Measurements from ENCODE around the gene SLC25A10.

SLC25A10 gene

GRCh38 chr17:81686614-81687013, 25.5 kb upstream of the SLC25A10 start:
- no peak for DNase-seq (ENCODE audit: low read depth in 2 of 2, low spot score in 1 of 2)

- no peak for DNase-seq (ENCODE audit: low read depth in 2 of 2, low spot score in 1 of 2)
These were observed 24.1 kb upstream of the SLC25A10 start for GRCh38 chr17:81687770-81688541.

- DNase-seq (ENCODE audit: low read depth in 2 of 2, low spot score in 1 of 2): no peak
These were observed 23.5 kb upstream of the SLC25A10 start for GRCh38 chr17:81688616-81689015.

GRCh38 chr17:81690066-81690465, 22.0 kb upstream of the SLC25A10 start:
- no peak for DNase-seq (ENCODE audit: low read depth in 2 of 2, low spot score in 1 of 2)

- no peak for DNase-seq (ENCODE audit: low read depth in 2 of 2, low spot score in 1 of 2)
These were observed 21.5 kb upstream of the SLC25A10 start for GRCh38 chr17:81690549-81690948.

- DNase-seq (ENCODE audit: low read depth in 2 of 2, low spot score in 1 of 2): no peak
These were observed 20.9 kb upstream of the SLC25A10 start for GRCh38 chr17:81691196-81691595.

- DNase-seq (ENCODE audit: low read depth in 2 of 2, low spot score in 1 of 2): no peak
These were observed 20.5 kb upstream of the SLC25A10 start for GRCh38 chr17:81691608-81692007.

- DNase-seq (ENCODE audit: low read depth in 2 of 2, low spot score in 1 of 2): no peak
These were observed 18.4 kb upstream of the SLC25A10 start for GRCh38 chr17:81693509-81694210.

- no peak for DNase-seq (ENCODE audit: low read depth in 2 of 2, low spot score in 1 of 2)
These were observed 17.3 kb upstream of the SLC25A10 start for GRCh38 chr17:81694810-81695209.

GRCh38 chr17:81695211-81695610, 16.9 kb upstream of the SLC25A10 start:
- no peak for DNase-seq (ENCODE audit: low read depth in 2 of 2, low spot score in 1 of 2)

- no peak for DNase-seq (ENCODE audit: low read depth in 2 of 2, low spot score in 1 of 2)
These were observed 16.3 kb upstream of the SLC25A10 start for GRCh38 chr17:81695801-81696200.

GRCh38 chr17:81696218-81696941, 15.7 kb upstream of the SLC25A10 start:
- no peak for DNase-seq (ENCODE audit: low read depth in 2 of 2, low spot score in 1 of 2)

GRCh38 chr17:81697261-81698044, 14.6 kb upstream of the SLC25A10 start:
- DNase-seq (ENCODE audit: low read depth in 2 of 2, low spot score in 1 of 2): no peak

GRCh38 chr17:81700353-81701287, 11.5 kb upstream of the SLC25A10 start:
- DNase-seq (ENCODE audit: low read depth in 2 of 2, low spot score in 1 of 2): no peak

- no peak for DNase-seq (ENCODE audit: low read depth in 2 of 2, low spot score in 1 of 2)
These were observed 10.6 kb upstream of the SLC25A10 start for GRCh38 chr17:81701288-81702071.

- DNase-seq (ENCODE audit: low read depth in 2 of 2, low spot score in 1 of 2): peak; percentile 76
These were observed 8.9 kb upstream of the SLC25A10 start, which contains the start of gene MRPL12 for GRCh38 chr17:81702934-81703746. MRPL12 (plus strand) TSS chr17:81703367; CDS start chr17:81703502, 135 bp downstream.

- no peak for DNase-seq (ENCODE audit: low read depth in 2 of 2, low spot score in 1 of 2)
These were observed 8.1 kb upstream of the SLC25A10 start for GRCh38 chr17:81703747-81704654.
